Stimulated activated CD8-positive, alpha-beta memory T cell treated with anti-CD3 and anti-CD28 coated beads, Interleukin-12 subunit alpha, Interleukin-12 subunit beta, amount 100 ng/mL, for 1 hour (primary cell): ENCODE measurements around the gene IQSEC2.

Experiments used
- DNase-seq: peaks from one replicate; pipeline ENCODE4 v3.0.0-alpha.2; 2020; ENCODE audit warnings: low read depth

Gene IQSEC2

GRCh38 chrX:53305219-53305995 lies 24.0 kb upstream of the IQSEC2 start:
- no peak for DNase-seq

- DNase-seq, result no peak
Measured at GRCh38 chrX:53303195-53303594, 21.8 kb upstream of the IQSEC2 start.

GRCh38 chrX:53300157-53300556 lies 18.8 kb upstream of the IQSEC2 start:
- DNase-seq, result no peak

GRCh38 chrX:53294024-53294648 lies 12.8 kb upstream of the IQSEC2 start:
- DNase-seq, result no peak

- no peak for DNase-seq
Measured at GRCh38 chrX:53291596-53291995, 10.2 kb upstream of the IQSEC2 start.

- no peak for DNase-seq
Measured at GRCh38 chrX:53290441-53291041, 9.2 kb upstream of the IQSEC2 start.

GRCh38 chrX:53288189-53288588 lies 6.8 kb upstream of the IQSEC2 start:
- DNase-seq, result no peak

- no peak for DNase-seq
Measured at GRCh38 chrX:53287493-53288138, 6.2 kb upstream of the IQSEC2 start.

GRCh38 chrX:53286171-53286570 lies 4.8 kb upstream of the IQSEC2 start:
- no peak for DNase-seq

GRCh38 chrX:53285591-53285990 lies 4.2 kb upstream of the IQSEC2 start:
- DNase-seq, result no peak

GRCh38 chrX:53284684-53285447 lies 3.5 kb upstream of the IQSEC2 start:
- DNase-seq, result no peak

- DNase-seq, result no peak
Measured at GRCh38 chrX:53283567-53283966, 2.2 kb upstream of the IQSEC2 start.

GRCh38 chrX:53283099-53283498 lies 1.7 kb upstream of the IQSEC2 start:
- DNase-seq, result no peak

- DNase-seq, result no peak
Measured at GRCh38 chrX:53281963-53282695, 745 bp upstream of the IQSEC2 start.

- no peak for DNase-seq
Measured at GRCh38 chrX:53280331-53281320, 758 bp downstream of the IQSEC2 start.

- DNase-seq, result no peak
Measured at GRCh38 chrX:53279296-53280237, 1.8 kb downstream of the IQSEC2 start.

- no peak for DNase-seq
Measured at GRCh38 chrX:53272808-53273337, 8.5 kb downstream of the IQSEC2 start.

GRCh38 chrX:53269536-53270107 lies 11.8 kb downstream of the IQSEC2 start:
- no peak for DNase-seq
